ENCODE measurements around the gene ABHD14A.

Gene ABHD14A

GRCh38 chr3:51937611-51938450 is 37.0 kb upstream of the ABHD14A start:
- H3K36me3 ChIP-seq (ENCODE audit: insufficient read depth, insufficient read length, low read length) = peaks cover 78% of the 10 kb centered on the region
- no peaks in the 10 kb centered on the region for H3K4me1 ChIP-seq (ENCODE audit: insufficient read depth, insufficient read length)
- no peaks in the 10 kb centered on the region for H3K9me3 ChIP-seq (ENCODE audit: insufficient read depth, low read length)
- DNase-seq (ENCODE audit: low read depth, low spot score) = no peak
- TF ChIP-seq SUZ12 (IDR thresholded peaks at IDR 0.05; ENCODE audit: extremely low read depth, insufficient read depth, insufficient read length) = no peak
- no peaks in the 10 kb centered on the region for H3K27me3 ChIP-seq (ENCODE audit: insufficient read depth, insufficient read length)
- H3K4me3 ChIP-seq (ENCODE audit: insufficient read length, low read depth) = no peak overlapping the region
- H3K9ac ChIP-seq (ENCODE audit: insufficient read length, low read depth) = no peak overlapping the region

GRCh38 chr3:51938780-51939425 is 36.0 kb upstream of the ABHD14A start:
- peaks cover 67% of the 10 kb centered on the region for H3K36me3 ChIP-seq (ENCODE audit: insufficient read depth, insufficient read length, low read length)
- DNase-seq (ENCODE audit: low read depth, low spot score) = no peak

GRCh38 chr3:51940648-51941462 is 34.0 kb upstream of the ABHD14A start:
- Histone ChIP-seq H3K4me1 (ENCODE audit: insufficient read depth, insufficient read length) (no peaks in the 10 kb centered on the region), H3K4me3 (ENCODE audit: insufficient read length, low read depth) (peak overlapping the region; percentile 82), H3K9me3 (ENCODE audit: insufficient read depth, low read length) (no peaks in the 10 kb centered on the region), H3K9ac (ENCODE audit: insufficient read length, low read depth) (peak overlapping the region; percentile 88), H3K36me3 (ENCODE audit: insufficient read depth, insufficient read length, low read length) (peaks cover 48% of the 10 kb centered on the region), H3K27me3 (ENCODE audit: insufficient read depth, insufficient read length) (peaks cover 3% of the 10 kb centered on the region)
- no peak for DNase-seq (ENCODE audit: low read depth, low spot score)
- TF ChIP-seq YY1 (IDR thresholded peaks at IDR 0.05; ENCODE audit: insufficient read depth, insufficient read length) = no peak

More at GRCh38 chr3:51938780-51939425, 36.0 kb upstream of the ABHD14A start:
- TF ChIP-seq ZNF274 (IDR thresholded peaks at IDR 0.05; ENCODE audit: low read depth, low read length) = no peak
- no peak for TF ChIP-seq SUZ12 (IDR thresholded peaks at IDR 0.05; ENCODE audit: extremely low read depth, insufficient read depth, insufficient read length)
- TF ChIP-seq YY1 (IDR thresholded peaks at IDR 0.05; ENCODE audit: insufficient read depth, insufficient read length) = no peak
- no peaks in the 10 kb centered on the region for H3K9me3 ChIP-seq (ENCODE audit: insufficient read depth, low read length)
- no peak overlapping the region for H3K4me3 ChIP-seq (ENCODE audit: insufficient read length, low read depth)
- no peaks in the 10 kb centered on the region for H3K27me3 ChIP-seq (ENCODE audit: insufficient read depth, insufficient read length)
- H3K4me1 ChIP-seq (ENCODE audit: insufficient read depth, insufficient read length) = no peaks in the 10 kb centered on the region
- H3K9ac ChIP-seq (ENCODE audit: insufficient read length, low read depth) = no peak overlapping the region

- DNase-seq (ENCODE audit: low read depth, low spot score) = no peak
- peaks cover 3% of the 10 kb centered on the region for H3K27me3 ChIP-seq (ENCODE audit: insufficient read depth, insufficient read length)
- H3K36me3 ChIP-seq (ENCODE audit: insufficient read depth, insufficient read length, low read length) = peaks cover 43% of the 10 kb centered on the region
- peak overlapping the region; percentile 88 for H3K9ac ChIP-seq (ENCODE audit: insufficient read length, low read depth)
- peak overlapping the region; percentile 82 for H3K4me3 ChIP-seq (ENCODE audit: insufficient read length, low read depth)
- H3K9me3 ChIP-seq (ENCODE audit: insufficient read depth, low read length) = no peaks in the 10 kb centered on the region
- no peaks in the 10 kb centered on the region for H3K4me1 ChIP-seq (ENCODE audit: insufficient read depth, insufficient read length)
- TF ChIP-seq YY1 (IDR thresholded peaks at IDR 0.05; ENCODE audit: insufficient read depth, insufficient read length) (no peak), SUZ12 (IDR thresholded peaks at IDR 0.05; ENCODE audit: extremely low read depth, insufficient read depth, insufficient read length) (no peak), ZNF274 (IDR thresholded peaks at IDR 0.05; ENCODE audit: low read depth, low read length) (no peak)
Measured at GRCh38 chr3:51941463-51941797, 33.4 kb upstream of the ABHD14A start.

GRCh38 chr3:51941798-51942602 is 32.9 kb upstream of the ABHD14A start, which contains the start of the genes PARP3 and RRP9:
Gene PARP3, plus strand, starts transcription at chr3:51942363. Its CDS starts 993 bp downstream, at chr3:51943356.
Gene RRP9, minus strand, starts transcription at chr3:51941904. Its CDS starts 37 bp downstream, at chr3:51941867.
- DNase-seq (ENCODE audit: low read depth, low spot score) = peak; percentile 100
- H3K9me3 ChIP-seq (ENCODE audit: insufficient read depth, low read length) = no peaks in the 10 kb centered on the region
- TF ChIP-seq SUZ12 (IDR thresholded peaks at IDR 0.05; ENCODE audit: extremely low read depth, insufficient read depth, insufficient read length) (no peak), YY1 (IDR thresholded peaks at IDR 0.05; ENCODE audit: insufficient read depth, insufficient read length) (no peak), ZNF274 (IDR thresholded peaks at IDR 0.05; ENCODE audit: low read depth, low read length) (no peak)
- H3K27me3 ChIP-seq (ENCODE audit: insufficient read depth, insufficient read length) = peaks cover 3% of the 10 kb centered on the region
- peak within 1 kb of the TSS; percentile 82 for H3K4me3 ChIP-seq (ENCODE audit: insufficient read length, low read depth)
- peak within 1 kb of the TSS; percentile 94 for H3K9ac ChIP-seq (ENCODE audit: insufficient read length, low read depth)
- H3K4me1 ChIP-seq (ENCODE audit: insufficient read depth, insufficient read length) = no peaks in the 10 kb centered on the region
- H3K36me3 ChIP-seq (ENCODE audit: insufficient read depth, insufficient read length, low read length) = peaks cover 37% of the 10 kb centered on the region

GRCh38 chr3:51942603-51943450 is 32.0 kb upstream of the ABHD14A start:
- Histone ChIP-seq H3K4me1 (ENCODE audit: insufficient read depth, insufficient read length) (peaks cover 4% of the 10 kb centered on the region), H3K9me3 (ENCODE audit: insufficient read depth, low read length) (no peaks in the 10 kb centered on the region), H3K9ac (ENCODE audit: insufficient read length, low read depth) (peak overlapping the region; percentile 94), H3K4me3 (ENCODE audit: insufficient read length, low read depth) (peak overlapping the region; percentile 61), H3K27me3 (ENCODE audit: insufficient read depth, insufficient read length) (peaks cover 3% of the 10 kb centered on the region), H3K36me3 (ENCODE audit: insufficient read depth, insufficient read length, low read length) (peaks cover 29% of the 10 kb centered on the region)
- TF ChIP-seq ZNF274 (IDR thresholded peaks at IDR 0.05; ENCODE audit: low read depth, low read length) (no peak), SUZ12 (IDR thresholded peaks at IDR 0.05; ENCODE audit: extremely low read depth, insufficient read depth, insufficient read length) (no peak), YY1 (IDR thresholded peaks at IDR 0.05; ENCODE audit: insufficient read depth, insufficient read length) (no peak)
- DNase-seq (ENCODE audit: low read depth, low spot score) = no peak

All from NT2/D1 (cell line).